ENCODE data around the gene MAT1A.

Gene MAT1A

DNA sequence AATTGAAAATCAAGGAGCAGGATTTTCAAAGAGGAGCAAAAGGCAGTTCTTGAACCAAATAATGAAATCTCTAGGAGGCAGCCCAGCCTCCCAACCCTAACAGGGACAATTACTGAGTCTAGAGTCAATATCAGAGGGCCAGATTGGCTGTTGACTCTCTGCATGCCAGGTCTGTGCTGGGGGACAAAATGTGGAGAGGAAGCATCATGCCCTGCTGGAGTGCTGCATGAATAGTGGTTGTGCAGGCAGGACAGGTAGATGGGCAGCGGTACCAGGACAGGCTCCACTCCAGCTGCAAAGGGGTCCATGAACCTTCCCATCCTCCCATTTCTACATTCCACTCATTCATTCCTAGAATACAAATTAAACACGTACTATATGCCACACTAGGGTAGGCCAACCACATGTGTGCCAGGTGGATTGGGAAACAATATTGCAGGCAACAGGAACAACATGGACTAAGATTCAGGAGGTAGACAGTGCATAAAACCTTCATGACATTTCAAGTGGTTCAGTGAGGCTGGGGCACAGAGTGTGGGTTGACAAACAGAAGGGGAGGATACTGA lies 30.4 kb upstream of the MAT1A start:
- TF ChIP-seq FOXP2 (optimal IDR thresholded peaks at IDR 0.05; ENCODE audit: borderline replicate concordance, extremely low read depth, extremely low read length, insufficient read depth) (no peak), TAF1 (IDR thresholded peaks at IDR 0.05; ENCODE audit: borderline replicate concordance, insufficient read depth, low read length) (no peak), SIN3A (IDR thresholded peaks at IDR 0.05; ENCODE audit: borderline replicate concordance, insufficient read depth, low read length) (no peak), POLR2AphosphoS5 (IDR thresholded peaks at IDR 0.05; ENCODE audit: low read depth, low read length) (no peak)
- TF ChIP-seq, protein P1, sequence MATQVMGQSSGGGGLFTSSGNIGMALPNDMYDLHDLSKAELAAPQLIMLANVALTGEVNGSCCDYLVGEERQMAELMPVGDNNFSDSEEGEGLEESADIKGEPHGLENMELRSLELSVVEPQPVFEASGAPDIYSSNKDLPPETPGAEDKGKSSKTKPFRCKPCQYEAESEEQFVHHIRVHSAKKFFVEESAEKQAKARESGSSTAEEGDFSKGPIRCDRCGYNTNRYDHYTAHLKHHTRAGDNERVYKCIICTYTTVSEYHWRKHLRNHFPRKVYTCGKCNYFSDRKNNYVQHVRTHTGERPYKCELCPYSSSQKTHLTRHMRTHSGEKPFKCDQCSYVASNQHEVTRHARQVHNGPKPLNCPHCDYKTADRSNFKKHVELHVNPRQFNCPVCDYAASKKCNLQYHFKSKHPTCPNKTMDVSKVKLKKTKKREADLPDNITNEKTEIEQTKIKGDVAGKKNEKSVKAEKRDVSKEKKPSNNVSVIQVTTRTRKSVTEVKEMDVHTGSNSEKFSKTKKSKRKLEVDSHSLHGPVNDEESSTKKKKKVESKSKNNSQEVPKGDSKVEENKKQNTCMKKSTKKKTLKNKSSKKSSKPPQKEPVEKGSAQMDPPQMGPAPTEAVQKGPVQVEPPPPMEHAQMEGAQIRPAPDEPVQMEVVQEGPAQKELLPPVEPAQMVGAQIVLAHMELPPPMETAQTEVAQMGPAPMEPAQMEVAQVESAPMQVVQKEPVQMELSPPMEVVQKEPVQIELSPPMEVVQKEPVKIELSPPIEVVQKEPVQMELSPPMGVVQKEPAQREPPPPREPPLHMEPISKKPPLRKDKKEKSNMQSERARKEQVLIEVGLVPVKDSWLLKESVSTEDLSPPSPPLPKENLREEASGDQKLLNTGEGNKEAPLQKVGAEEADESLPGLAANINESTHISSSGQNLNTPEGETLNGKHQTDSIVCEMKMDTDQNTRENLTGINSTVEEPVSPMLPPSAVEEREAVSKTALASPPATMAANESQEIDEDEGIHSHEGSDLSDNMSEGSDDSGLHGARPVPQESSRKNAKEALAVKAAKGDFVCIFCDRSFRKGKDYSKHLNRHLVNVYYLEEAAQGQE (IDR thresholded peaks at IDR 0.05; ENCODE audit: insufficient read depth in 1 of 2, low read depth in 2 of 2, low read length in 2 of 2): no peak

DNA sequence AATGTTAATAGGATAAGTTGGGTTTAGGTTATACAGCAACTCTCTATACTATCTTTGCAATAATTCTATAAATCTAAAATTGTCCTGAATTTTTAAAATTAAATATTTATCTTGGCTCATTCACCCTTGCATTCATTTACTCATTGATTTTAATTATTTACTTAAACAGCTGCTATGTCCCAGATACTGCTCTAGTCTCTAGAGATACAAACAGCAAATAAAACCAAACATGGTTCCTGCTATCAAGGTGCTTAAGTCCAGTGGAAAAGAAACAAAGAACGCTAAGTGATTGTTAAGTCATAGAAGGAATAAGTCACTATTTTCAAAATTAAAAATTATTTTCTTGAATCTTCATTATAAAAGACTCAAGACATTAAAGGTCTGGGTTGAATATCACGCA lies 29.9 kb upstream of the MAT1A start:
- TF ChIP-seq SIN3A (IDR thresholded peaks at IDR 0.05; ENCODE audit: borderline replicate concordance, insufficient read depth, low read length) (no peak), FOXP2 (optimal IDR thresholded peaks at IDR 0.05; ENCODE audit: borderline replicate concordance, extremely low read depth, extremely low read length, insufficient read depth) (no peak), TAF1 (IDR thresholded peaks at IDR 0.05; ENCODE audit: borderline replicate concordance, insufficient read depth, low read length) (no peak), POLR2AphosphoS5 (IDR thresholded peaks at IDR 0.05; ENCODE audit: low read depth, low read length) (no peak)
- TF ChIP-seq, protein P1 (IDR thresholded peaks at IDR 0.05; ENCODE audit: insufficient read depth in 1 of 2, low read depth in 2 of 2, low read length in 2 of 2): no peak

DNA sequence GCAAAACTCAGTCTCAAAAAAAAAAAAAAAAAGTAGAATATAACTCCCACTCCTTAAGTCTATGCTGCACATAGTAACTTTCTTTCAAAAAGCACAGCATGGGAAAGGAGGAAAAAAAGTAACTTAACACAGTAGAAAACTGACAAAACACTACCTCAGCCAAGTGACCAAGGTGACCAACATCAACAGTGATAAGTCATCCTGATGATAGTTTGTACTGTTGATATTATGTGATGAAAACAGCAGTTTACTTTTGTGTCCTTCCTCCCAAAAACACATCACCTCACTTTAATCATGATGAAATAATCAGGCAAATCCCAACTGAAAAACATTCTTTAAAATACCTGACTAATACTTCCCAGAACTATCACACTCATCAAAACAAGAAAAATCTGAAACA lies 29.3 kb upstream of the MAT1A start:
- TF ChIP-seq TAF1 (IDR thresholded peaks at IDR 0.05; ENCODE audit: borderline replicate concordance, insufficient read depth, low read length) (no peak), POLR2AphosphoS5 (IDR thresholded peaks at IDR 0.05; ENCODE audit: low read depth, low read length) (no peak), SIN3A (IDR thresholded peaks at IDR 0.05; ENCODE audit: borderline replicate concordance, insufficient read depth, low read length) (no peak), FOXP2 (optimal IDR thresholded peaks at IDR 0.05; ENCODE audit: borderline replicate concordance, extremely low read depth, extremely low read length, insufficient read depth) (no peak)
- TF ChIP-seq, protein P1 (IDR thresholded peaks at IDR 0.05; ENCODE audit: insufficient read depth in 1 of 2, low read depth in 2 of 2, low read length in 2 of 2): no peak

DNA sequence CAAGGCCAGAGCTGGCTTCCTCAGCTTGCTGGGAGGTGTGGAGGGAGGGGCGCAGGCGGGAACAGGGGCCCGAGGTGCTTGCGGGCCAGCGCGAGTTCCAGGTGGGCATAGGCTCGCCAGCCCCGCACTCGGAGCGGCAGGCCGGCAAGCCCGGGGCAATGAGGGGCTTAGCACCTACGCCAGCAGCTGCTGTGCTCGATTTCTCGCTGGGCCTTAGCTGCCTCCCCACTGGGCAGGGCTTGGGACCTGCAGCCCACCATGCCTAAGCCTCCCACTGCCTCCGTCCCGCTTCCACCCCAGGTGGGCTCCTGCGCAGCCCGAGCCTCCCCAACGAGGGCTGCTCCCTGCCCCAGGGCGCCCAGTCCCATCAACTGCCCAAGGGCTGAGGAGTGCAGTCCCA lies 25.9 kb upstream of the MAT1A start:
- no peak for TF ChIP-seq TAF1 (IDR thresholded peaks at IDR 0.05; ENCODE audit: borderline replicate concordance, insufficient read depth, low read length)
- TF ChIP-seq, protein P1 (IDR thresholded peaks at IDR 0.05; ENCODE audit: insufficient read depth in 1 of 2, low read depth in 2 of 2, low read length in 2 of 2): no peak
- no peak for TF ChIP-seq SIN3A (IDR thresholded peaks at IDR 0.05; ENCODE audit: borderline replicate concordance, insufficient read depth, low read length)
- TF ChIP-seq POLR2AphosphoS5 (IDR thresholded peaks at IDR 0.05; ENCODE audit: low read depth, low read length): no peak
- TF ChIP-seq FOXP2 (optimal IDR thresholded peaks at IDR 0.05; ENCODE audit: borderline replicate concordance, extremely low read depth, extremely low read length, insufficient read depth): no peak

All from PFSK-1 (cell line).